K562 (cell line): ENCODE results near the gene TRIM68. TPM values are rescaled to one million over a fixed set of nuclear protein-coding genes. Genes with fewer than 3 reads are reported as not detected.
A peak's percentile ranks its signal among the peaks of the same experiment; 100 is the strongest.

ENCODE experiments used
- ATAC-seq: fragments of 200-7000 bp; cut with Tn5 transposase; 3 replicates; pipeline ENCODE4 v1.9.1; 2020; ENCODE audit warnings: moderate library complexity
- BruUV-seq: library from RNA; stranded (reverse); fragments of 400-500 nt; replicated peaks from 2 replicates; lab custom pipeline; 2021; lab: Mats Ljungman, UMichigan
- CTCF ChIA-PET: fragments of 300-600 bp; formaldehyde crosslinking; extraction: SDS; loops from one replicate; lab custom pipeline; 2021; ENCODE audit warnings: low intra/inter-chr PET ratio; lab: Yijun Ruan, JAX
- POLR2A ChIA-PET: fragments of 300-600, 350-650 bp; sonication (Branson Sonifier 250); formaldehyde crosslinking; extraction: SDS; loops from one replicate; lab custom pipeline; 2021; ENCODE audit warnings: antibody characterized with exemption, inconsistent platforms; lab: Yijun Ruan, JAX
- DNase-seq, 4 experiments: peaks; one replicate each; pipeline versions ENCODE4 v3.0.0 to v3.0.0-alpha.2; 2011 to 2018; ENCODE audit warnings: low spot score in 3 of 4, mixed read lengths in 3 of 4; ENCODE audit errors: extremely low read depth in 1 of 4
- FAIRE-seq: peaks from 2 replicates; lab custom pipeline; 2011; peaks lifted over from hg19 to GRCh38; lab: Jason Lieb, UNC
- H2AFZ ChIP-seq: 2 replicates; pipeline ENCODE4 v1.6.0; 2011; ENCODE audit warnings: low read depth, low read length, control low read depth, inconsistent platforms
- H3K27ac ChIP-seq: fragments of 200-600 bp; 3 replicates; pipeline ENCODE4 v1.8.0; 2011; ENCODE audit warnings: low read depth, mild to moderate bottlenecking, control low read depth, inconsistent platforms, low read length, moderate library complexity, mixed read lengths; ENCODE audit errors: extremely low read depth
- H3K27me3 ChIP-seq, 2 experiments: fragments of 300-600 bp in 1 of 2; 2 replicates in 1 of 2; 3 replicates in 1 of 2; pipeline versions ENCODE4 v1.6.0 to v1.8.0; 2011; ENCODE audit warnings: inconsistent platforms in 2 of 2, low read length in 2 of 2, mild to moderate bottlenecking in 1 of 2, mixed read lengths in 1 of 2, moderate library complexity in 1 of 2; ENCODE audit not compliant: control insufficient read depth in 2 of 2, insufficient read depth in 2 of 2
- H3K36me3 ChIP-seq: fragments of 300-600 bp; 3 replicates; pipeline ENCODE4 v1.8.0; 2011; ENCODE audit warnings: mild to moderate bottlenecking, low read length, inconsistent platforms; ENCODE audit not compliant: control insufficient read depth, insufficient read depth
- H3K4me1 ChIP-seq, 2 experiments: fragments of 200-600 bp in 1 of 2; replicated peaks in 1 of 2; 2 replicates in 1 of 2; 3 replicates in 1 of 2; pipeline versions ENCODE4 v1.5.1 to v1.8.0; 2011; ENCODE audit warnings: inconsistent platforms in 2 of 2, low read length in 2 of 2, mild to moderate bottlenecking in 1 of 2, mixed read lengths in 1 of 2, moderate library complexity in 1 of 2; ENCODE audit not compliant: control insufficient read depth in 2 of 2, insufficient read depth in 2 of 2
- H3K4me2 ChIP-seq: 2 replicates; pipeline ENCODE4 v1.6.1; 2011; ENCODE audit warnings: low read length, control low read depth, inconsistent platforms, mixed read lengths; ENCODE audit not compliant: insufficient read depth
- H3K4me3 ChIP-seq: fragments of 200-600 bp; sonication (generic), shearing (Covaris generic); 2 replicates; pipeline ENCODE4 v1.5.1; 2016; ENCODE audit warnings: control low read depth, inconsistent platforms
- H3K79me2 ChIP-seq: fragments of 200-600 bp; 3 replicates; pipeline ENCODE4 v1.8.0; 2011; ENCODE audit warnings: low read length, inconsistent platforms; ENCODE audit not compliant: control insufficient read depth, insufficient read depth
- H3K9ac ChIP-seq, 2 experiments: 2 replicates each; pipeline versions ENCODE4 v1.6.0 to v1.6.1; 2011; ENCODE audit warnings: low read depth in 2 of 2, low read length in 2 of 2, control low read depth in 1 of 2, inconsistent platforms in 1 of 2, mild to moderate bottlenecking in 1 of 2, mixed read lengths in 1 of 2; ENCODE audit not compliant: insufficient read depth in 1 of 2
- H3K9me1 ChIP-seq: one replicate; pipeline ENCODE4 v1.6.0; 2011; ENCODE audit warnings: inconsistent platforms, mild to moderate bottlenecking, low read length, moderate library complexity; ENCODE audit not compliant: control insufficient read depth, insufficient read depth
- H3K9me3 ChIP-seq: replicated peaks from 2 replicates; pipeline ENCODE4 v1.5.1; 2011; ENCODE audit warnings: low read depth, low read length, inconsistent platforms; ENCODE audit not compliant: control insufficient read depth, insufficient read depth
- H4K20me1 ChIP-seq: replicated peaks from 2 replicates; pipeline ENCODE4 v1.6.1; 2011; ENCODE audit warnings: low read length, inconsistent platforms, mixed read lengths; ENCODE audit not compliant: control insufficient read depth, insufficient read depth
- CHD7 ChIP-seq: fragments of 200-600 bp; sonication (generic); IDR thresholded peaks from one replicate; pipeline ENCODE4 v1.6.1; 2012; ENCODE audit warnings: mild to moderate bottlenecking, low read depth, low read length, inconsistent platforms
- EP300 ChIP-seq: IDR thresholded peaks from 2 replicates; pipeline ENCODE4 v1.6.1; 2012; ENCODE audit warnings: low read length, improper control_type of control experiment
- MEIS2 ChIP-seq: fragments of 450-650 bp; IDR thresholded peaks from 2 replicates; pipeline ENCODE4 v1.6.1; 2014; ENCODE audit warnings: mild to moderate bottlenecking; ENCODE audit not compliant: partially characterized antibody
- WGBS: fragments of 100-300 bp; shearing (Covaris generic); methylation state at CpG from one replicate; pipeline ENCODE4 v1.1.6; 2016; ENCODE audit warnings: low coverage, mixed read lengths; ENCODE audit not compliant: insufficient coverage; ENCODE audit errors: missing lambda C conversion rate; 5-methylcytosine and 5-hydroxymethylcytosine counted together
- in situ Hi-C: fragments of 300-500 bp; cut with MboI; formaldehyde crosslinking; loops from 4 replicates; pipeline ENCODE4 v1.15.0; 2018; ENCODE audit warnings: inconsistent platforms, mixed read lengths
- intact Hi-C: fragments of 100-400 bp; cut with micrococcal nuclease; formaldehyde crosslinking; loops from 2 replicates; pipeline ENCODE4 v1.14.2; 2022
- polyA plus RNA-seq, 8 experiments: library from polyadenylated mRNA; depleted of rRNA in 4 of 8; stranded (reverse) in 5 of 8; unstranded in 3 of 8; fragments of >200 nt; fragmentation: Nextera tagmentation in 2 of 8; fragmentation: Illumina TruSeq in 1 of 8; extraction: Ambion mirVana in 2 of 8; extraction: Trizol in 1 of 8; gene quantifications; 2 replicates each; pipeline versions ENCODE4 v1.2.1 to v1.2.3, GENCODE V29; 2011 to 2014; ENCODE audit warnings: inconsistent platforms in 1 of 8, missing spikeins in 1 of 8
- total RNA-seq, 7 experiments: library from RNA; depleted of rRNA in 6 of 7; stranded (reverse); fragments of >200 nt in 6 of 7; fragmentation: Illumina TruSeq in 2 of 7; extraction: Trizol in 2 of 7; gene quantifications; 2 replicates each; pipeline versions ENCODE4 v1.2.1 to v1.2.3, GENCODE V29; 2011 to 2021; ENCODE audit warnings: low replicate concordance in 1 of 7

TRIM68 gene
- total and polyA plus RNA-seq, 9 of the 15 experiments (the other 6 are each of a cell fraction or from before 2014, with no cell fraction given): 5.2 to 10.9 (median 7.9) TPM

GRCh38 chr11:4611986-4612385 lies 4.0 kb upstream of the TRIM68 start:
- Histone ChIP-seq H3K4me3 (no peak overlapping the region), H3K27ac (no peak overlapping the region), H3K9ac (no peak overlapping the region), H4K20me1 (no peaks in the 10 kb centered on the region), H2AFZ (no peak overlapping the region), H3K4me1 (peaks cover 7 to 9% of the 10 kb centered on the region in 2 experiments; a peak in 3 of 5 replicates), H3K79me2 (peaks cover 6% of the 10 kb centered on the region; the same call in 1 of the 3 replicates), H3K4me2 (no peak overlapping the region), H3K27me3 (no peaks in the 10 kb centered on the region), H3K9me3 (no peaks in the 10 kb centered on the region), H3K36me3 (no peaks in the 10 kb centered on the region), H3K9me1 (no peaks in the 10 kb centered on the region)
- DNase-seq: no peak
- POLR2A ChIA-PET: interaction anchor here (0.8 kb wide), 1 partner anchor 8 kb away, joined by 5 read pairs; no protein-coding TSS in a partner anchor
- WGBS: 3% methylated on average over 2 of the region's 2 CpGs
- FAIRE-seq: peak; percentile 11
- CTCF ChIA-PET: interaction anchor here (0.6 kb wide), 1 partner anchor 17 kb away, joined by 3 read pairs; no protein-coding TSS in a partner anchor
- TF ChIP-seq EP300: no peak
- peak; percentile 5 for TF ChIP-seq MEIS2
- no peak for TF ChIP-seq CHD7
- ATAC-seq: no peak
- no TSS peak for BruUV-seq
- intact Hi-C loops: no loop called here
- in situ Hi-C loops: no loop called here
